Right lobe of liver (tissue), 4 donors: Measurements from ENCODE around the gene DERA.
"Not testable (repeated sequence)": the region's sequence is repeated elsewhere in the genome, so short reads cannot be mapped to it uniquely, and the experiment has no call there.

ENCODE experiments used
- CTCF ChIP-seq, 4 donors: fragments of 200-600 bp in 3 of 4; fragments of 450-650 bp in 1 of 4; IDR thresholded peaks; one replicate each; pipeline versions ENCODE4 v1.5.1 to v1.8.0; 2016 to 2022; ENCODE audit warnings: antibody characterized with exemption in 4 of 4, mild to moderate bottlenecking in 2 of 4
- POLR2A ChIP-seq: fragments of 450-650 bp; IDR thresholded peaks from one replicate; pipeline ENCODE4 v1.6.1; 2017; ENCODE audit warnings: antibody characterized with exemption, mild to moderate bottlenecking
- donor health status: DM: no; HTN: no; CAD: no.
- donor health status: DM: no; HTN: no; CAD: no.
- donor health status: DM: no; HTN: yes; CAD: no.

- not testable (repeated sequence) for TF ChIP-seq CTCF (IDR thresholded peaks at IDR 0.05); POLR2A
Measured at GRCh38 chr12:16013722-16014121, 102.6 kb downstream of the DERA start.
